D721Med (cell line): Measurements from ENCODE around the gene ACVR1.
A peak's percentile ranks its signal among the peaks of the same experiment; 100 is the strongest.
"Not testable (repeated sequence)": the region's sequence is repeated elsewhere in the genome, so short reads cannot be mapped to it uniquely, and the experiment has no call there.

Experiments used
- DNase-seq: peaks from one replicate; pipeline ENCODE4 v3.0.0; 2011; ENCODE audit warnings: low spot score; ENCODE audit not compliant: insufficient read length
- FAIRE-seq: peaks from 2 replicates; lab custom pipeline; 2011; peaks lifted over from hg19 to GRCh38; lab: Jason Lieb, UNC
- TF ChIP-seq, protein P1 (sequence below): IDR thresholded peaks from 2 replicates; pipeline ENCODE4 v1.5.1; 2012; ENCODE audit warnings: mild to moderate bottlenecking, control low read depth; ENCODE audit not compliant: insufficient read depth; ENCODE audit errors: missing control alignments

Gene ACVR1

DNA sequence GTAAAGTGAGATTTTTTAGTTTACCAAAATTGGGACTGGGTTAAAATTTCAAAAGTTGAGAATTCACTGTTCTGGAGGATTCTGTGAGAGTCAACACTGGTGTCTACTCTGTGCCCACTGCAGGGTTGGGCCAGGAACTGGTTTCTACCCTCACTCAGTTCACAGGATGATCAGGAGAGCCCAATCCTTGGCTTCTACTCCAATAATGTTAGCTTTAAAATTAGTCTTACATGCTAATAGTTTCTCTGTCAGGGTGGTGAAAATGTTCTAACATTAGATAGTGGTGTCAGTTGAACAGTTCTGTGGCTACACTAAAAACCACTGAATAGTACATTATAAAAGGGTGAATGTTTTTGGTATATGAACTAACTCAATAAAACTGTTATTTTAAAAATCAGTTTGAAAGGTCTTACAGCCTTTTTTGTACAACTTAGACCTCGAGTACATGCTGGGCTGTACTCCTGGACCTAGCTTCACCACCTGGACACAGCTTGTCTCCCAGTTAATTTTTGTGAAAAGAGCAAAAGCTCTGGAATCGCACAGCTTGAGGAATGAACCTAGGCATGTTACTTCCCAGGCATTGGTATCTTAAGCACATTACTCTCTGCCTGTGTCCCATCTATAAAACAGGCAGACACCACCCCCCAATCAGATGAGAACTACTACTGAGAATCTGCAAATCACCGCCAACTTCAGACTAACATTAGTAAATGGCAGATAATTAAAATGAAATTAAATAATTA, 44.4 kb downstream of the ACVR1 start:
- FAIRE-seq (no peak), DNase-seq (no peak)
- TF ChIP-seq, protein P1, sequence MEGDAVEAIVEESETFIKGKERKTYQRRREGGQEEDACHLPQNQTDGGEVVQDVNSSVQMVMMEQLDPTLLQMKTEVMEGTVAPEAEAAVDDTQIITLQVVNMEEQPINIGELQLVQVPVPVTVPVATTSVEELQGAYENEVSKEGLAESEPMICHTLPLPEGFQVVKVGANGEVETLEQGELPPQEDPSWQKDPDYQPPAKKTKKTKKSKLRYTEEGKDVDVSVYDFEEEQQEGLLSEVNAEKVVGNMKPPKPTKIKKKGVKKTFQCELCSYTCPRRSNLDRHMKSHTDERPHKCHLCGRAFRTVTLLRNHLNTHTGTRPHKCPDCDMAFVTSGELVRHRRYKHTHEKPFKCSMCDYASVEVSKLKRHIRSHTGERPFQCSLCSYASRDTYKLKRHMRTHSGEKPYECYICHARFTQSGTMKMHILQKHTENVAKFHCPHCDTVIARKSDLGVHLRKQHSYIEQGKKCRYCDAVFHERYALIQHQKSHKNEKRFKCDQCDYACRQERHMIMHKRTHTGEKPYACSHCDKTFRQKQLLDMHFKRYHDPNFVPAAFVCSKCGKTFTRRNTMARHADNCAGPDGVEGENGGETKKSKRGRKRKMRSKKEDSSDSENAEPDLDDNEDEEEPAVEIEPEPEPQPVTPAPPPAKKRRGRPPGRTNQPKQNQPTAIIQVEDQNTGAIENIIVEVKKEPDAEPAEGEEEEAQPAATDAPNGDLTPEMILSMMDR, result no peak

GRCh38 chr2:157830696-157831570, 45.2 kb downstream of the ACVR1 start:
- DNase-seq (no peak), FAIRE-seq (no peak)

GRCh38 chr2:157830266-157830665, 45.9 kb downstream of the ACVR1 start:
- DNase-seq (no peak), FAIRE-seq (no peak)
- TF ChIP-seq, protein P1, result no peak

More at GRCh38 chr2:157830696-157831570, 45.2 kb downstream of the ACVR1 start:
- TF ChIP-seq, protein P1, result no peak

DNA sequence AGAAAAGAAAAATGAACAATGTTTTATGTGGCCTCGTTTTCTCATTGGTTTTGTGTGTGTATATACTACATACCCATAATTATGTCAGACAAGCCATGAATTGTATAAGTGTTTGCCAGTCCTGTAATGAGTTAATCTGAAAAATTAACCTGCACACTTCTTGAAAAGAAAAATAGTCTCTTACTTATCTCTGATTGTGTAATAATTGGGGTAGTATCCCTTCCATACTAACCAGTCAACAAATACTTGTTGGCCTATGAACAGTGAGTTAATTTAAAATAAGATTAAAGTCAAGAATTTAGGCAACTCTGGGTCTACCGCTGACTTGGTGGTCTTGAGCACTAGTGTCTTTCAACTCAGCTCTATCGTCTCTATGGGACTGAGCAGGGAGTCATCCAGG, 48.8 kb downstream of the ACVR1 start:
- FAIRE-seq, result no peak
- DNase-seq, result no peak
- TF ChIP-seq, protein P1, result no peak

- FAIRE-seq, DNase-seq: not testable (repeated sequence)
These were observed 49.5 kb downstream of the ACVR1 start for GRCh38 chr2:157826644-157827043.

DNA sequence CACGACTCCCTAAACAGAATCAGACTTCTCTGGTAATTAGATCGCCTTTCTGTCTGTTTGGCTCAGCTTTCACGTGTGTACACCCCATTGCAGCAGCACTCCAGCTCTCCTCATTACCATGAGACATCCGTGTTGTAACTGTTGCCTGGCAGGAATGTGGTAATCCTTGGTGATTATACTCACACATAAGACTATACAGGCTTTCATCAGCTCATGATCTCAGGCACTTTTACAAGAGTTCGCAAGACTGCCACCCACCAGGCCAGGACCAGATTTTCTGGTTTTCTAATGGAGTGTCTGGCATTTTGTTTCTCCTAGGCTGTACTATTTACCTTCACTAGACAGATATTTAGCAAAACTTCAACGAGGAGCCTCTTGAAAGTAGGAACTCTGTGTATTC, 50.2 kb downstream of the ACVR1 start:
- DNase-seq, result no peak
- no peak for FAIRE-seq
- TF ChIP-seq, protein P1, result peak; percentile 9

- no peak for FAIRE-seq
- TF ChIP-seq, protein P1, result no peak
- no peak for DNase-seq
These were observed 53.1 kb downstream of the ACVR1 start for GRCh38 chr2:157822993-157823392.
